ENCODE results near the gene EPN2.

The EPN2 gene

GRCh38 chr17:19312406-19312805 is 75.2 kb downstream of the EPN2 start:
- DNase-seq, result no peak

GRCh38 chr17:19313066-19313745 is 76.0 kb downstream of the EPN2 start:
- DNase-seq, result no peak

DNA sequence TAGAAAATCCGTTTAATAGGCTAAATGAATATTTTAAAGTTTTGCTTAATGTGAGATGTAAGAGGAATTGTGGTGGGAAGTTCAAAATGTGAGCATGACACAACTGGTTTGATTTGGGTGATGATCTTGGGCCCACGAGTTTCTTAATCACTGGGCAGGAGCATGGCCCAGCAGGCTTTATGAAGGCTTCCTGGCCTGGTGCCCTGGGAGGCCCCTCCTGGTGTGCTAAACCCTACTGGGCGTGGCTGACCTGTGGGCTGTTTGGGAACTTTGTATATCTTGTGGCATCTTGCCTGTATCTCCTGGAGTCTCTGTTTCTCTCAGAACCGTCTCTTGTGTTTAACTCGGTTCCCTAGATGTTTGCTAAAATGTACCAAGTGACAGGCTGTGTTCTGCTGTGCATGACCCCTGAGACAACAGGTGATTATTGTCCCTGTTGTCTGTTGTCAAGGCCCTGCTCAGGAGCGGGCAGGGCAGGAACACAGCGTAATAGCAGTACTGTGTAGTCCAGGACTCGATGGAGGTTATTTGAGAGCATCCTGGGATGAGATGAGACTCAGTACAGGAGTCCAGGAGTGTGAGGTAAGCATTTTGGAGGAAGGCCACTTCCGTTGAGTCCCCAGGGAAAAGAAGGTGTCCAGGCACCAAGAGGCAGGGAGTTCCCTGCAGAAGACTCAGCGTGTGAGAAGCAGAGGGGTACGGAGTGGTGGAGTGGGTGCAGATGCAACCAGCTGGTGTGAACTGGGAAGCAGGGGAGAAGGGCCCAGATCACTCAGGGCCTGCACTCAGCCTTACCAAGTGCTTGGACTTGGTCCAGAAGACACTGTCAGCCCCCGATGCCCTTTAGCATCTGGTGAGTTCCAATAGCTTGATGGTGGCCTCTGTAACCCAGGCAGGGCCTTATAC is 76.8 kb downstream of the EPN2 start:
- DNase-seq, result no peak

DNA sequence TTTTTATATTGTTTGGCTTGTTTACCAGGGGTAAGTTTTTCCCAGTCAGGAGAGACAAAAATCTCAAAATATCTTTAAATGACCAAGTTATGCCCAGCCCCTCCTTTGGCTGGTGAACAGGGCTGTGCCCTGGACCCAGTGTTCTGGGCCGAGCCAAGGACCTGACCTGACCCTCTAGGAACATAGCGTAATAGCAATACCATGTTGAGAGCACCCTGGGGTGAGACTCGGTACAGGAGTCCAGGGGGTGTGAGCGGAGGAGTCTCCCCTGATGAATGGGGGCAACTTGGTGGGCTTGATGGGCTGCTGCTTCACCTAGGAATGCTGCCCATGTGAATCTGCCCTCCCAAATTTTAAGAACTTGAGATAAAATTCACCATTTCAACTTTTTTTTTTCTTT is 77.9 kb downstream of the EPN2 start:
- DNase-seq, result no peak

DNA sequence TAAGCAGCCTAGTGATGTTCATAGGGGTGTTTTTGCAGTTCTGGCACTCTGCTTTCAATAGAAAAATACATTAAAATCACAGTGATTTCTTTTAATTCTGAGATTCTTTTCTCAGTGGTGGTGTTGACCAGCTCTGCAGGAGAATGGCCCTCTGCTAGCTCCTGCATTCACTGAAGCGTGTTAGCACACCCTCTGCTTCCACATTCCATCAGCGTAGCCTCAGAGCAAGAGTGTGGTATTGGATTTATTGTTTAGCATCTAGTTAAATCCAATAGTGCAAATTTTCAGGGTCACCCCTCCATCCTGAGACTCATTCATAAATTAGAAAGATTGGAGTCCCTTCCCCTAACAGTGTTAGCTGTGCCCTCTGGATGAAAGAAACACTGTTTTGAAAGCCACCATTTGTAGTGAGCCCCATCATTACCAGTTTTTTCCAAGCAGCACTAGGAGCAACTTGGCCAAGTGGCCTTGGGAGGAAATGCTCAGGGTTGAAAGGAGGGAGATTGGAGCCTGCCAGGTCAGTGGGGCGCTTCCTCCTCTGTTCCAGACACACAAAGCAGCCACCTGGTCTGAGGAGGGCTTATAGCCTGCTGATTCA is 79.7 kb downstream of the EPN2 start:
- DNase-seq, result no peak

DNA sequence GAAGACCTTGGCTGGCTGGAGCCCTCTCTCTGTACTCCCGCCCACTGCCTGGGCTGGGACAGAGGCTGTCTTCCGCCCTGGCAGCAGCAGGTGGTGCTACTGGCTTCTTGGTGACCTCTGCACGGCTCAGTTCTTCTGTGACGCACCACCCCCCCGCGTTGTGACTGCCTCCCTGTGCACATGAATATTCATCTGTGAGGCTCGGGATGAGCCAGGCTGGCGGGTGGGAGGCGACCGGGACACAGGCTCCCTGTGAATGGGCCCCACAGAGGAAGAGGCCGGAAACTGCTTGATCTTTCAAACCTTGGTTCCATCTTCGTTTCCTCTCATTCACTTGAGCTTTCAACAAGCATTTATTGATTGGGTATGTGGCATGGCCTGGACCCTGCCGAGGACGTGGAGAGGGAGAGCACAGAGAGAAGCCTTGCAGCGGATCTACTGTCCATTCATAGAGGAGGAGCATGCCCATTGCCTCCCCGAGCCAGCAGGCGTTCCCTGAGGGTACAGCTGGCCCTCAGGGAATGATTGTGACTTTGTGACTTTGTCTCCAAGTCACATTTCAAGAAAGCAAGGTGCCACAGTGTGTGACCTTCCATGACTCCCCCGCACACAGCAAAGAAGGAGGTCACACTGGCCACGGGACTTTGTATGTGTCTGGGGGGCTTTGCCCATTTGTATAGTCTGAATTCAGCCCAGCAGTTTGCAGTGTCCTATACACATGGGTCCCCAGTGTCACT is 80.4 kb downstream of the EPN2 start:
- peak; percentile 92 to 97 for DNase-seq

GRCh38 chr17:19318611-19319010 is 81.4 kb downstream of the EPN2 start:
- no peak for DNase-seq

DNA sequence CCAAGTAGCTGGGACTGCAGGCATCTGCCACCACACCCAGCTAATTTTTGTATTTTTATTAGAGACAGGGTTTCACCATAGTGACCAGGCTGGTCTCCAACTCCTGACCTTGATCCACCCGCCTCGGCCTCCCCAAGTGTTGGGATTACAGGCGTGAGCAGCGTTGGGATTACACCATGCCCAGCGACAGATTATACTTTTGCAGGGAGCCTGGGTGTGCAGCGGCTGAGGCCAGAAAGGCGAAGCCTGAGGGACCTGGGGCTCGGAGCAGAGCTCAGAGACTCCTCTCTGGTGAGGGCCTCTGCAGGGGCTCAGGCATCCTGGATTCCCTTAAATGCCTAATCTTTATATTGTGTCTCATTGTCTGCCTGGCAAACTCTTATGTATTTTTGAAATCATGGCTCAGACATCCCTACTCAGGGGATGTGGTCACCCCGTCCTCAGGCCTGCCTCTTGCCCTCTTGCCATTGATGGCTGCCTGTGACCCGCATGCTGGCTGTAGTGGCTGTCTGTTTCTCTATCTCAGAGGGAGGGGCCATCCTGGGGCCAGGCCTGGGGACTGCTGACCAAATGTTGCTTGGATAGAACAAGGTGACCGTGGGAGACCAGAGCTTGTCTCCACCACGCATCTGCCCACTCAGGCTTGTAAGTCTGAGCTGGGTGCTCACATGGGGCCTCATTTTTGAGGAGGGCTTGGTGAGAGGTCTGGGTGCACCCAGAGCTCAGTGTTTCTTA is 82.8 kb downstream of the EPN2 start:
- no peak for DNase-seq

DNA sequence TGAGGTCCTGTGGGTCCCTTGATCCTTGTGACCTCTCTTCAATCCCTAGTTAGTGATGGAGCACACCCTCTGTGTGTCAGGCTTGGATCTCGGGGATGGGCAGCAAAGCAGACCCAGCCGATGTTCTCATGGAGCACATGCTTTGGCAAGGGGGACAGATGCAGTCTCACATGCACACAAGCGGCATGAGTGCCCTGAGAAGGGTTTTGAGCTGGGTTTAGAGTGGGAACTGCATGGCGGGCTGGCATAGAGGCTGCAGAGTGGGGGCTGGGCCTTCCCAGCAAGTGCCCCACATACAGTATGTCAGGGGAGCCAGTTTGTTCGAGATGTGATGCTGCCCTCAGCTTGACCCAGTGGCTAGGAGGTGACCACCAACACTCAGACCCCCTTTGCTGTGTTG is 83.7 kb downstream of the EPN2 start:
- no peak for DNase-seq

- DNase-seq, result no peak
These were observed 84.4 kb downstream of the EPN2 start for GRCh38 chr17:19321481-19322128.

DNA sequence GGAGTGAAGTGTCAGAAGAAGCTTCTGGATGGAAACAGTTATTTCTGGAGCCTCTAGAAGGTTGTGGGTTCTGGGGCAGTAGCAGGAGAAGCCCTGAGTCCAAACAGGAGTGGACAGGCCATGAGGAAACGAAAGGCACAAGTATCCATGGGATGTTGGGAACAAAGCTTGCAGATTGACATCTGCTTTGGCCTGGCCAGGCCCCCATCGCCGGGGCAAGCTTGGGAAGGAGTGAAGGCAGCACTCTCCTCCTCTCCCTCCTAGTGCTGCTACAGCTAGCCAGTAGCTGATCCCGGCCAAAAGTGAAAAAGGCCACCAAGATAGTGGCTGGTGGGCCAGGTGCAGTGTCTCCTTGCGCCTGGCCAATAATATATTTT is 85.0 kb downstream of the EPN2 start:
- DNase-seq, result no peak

DNA sequence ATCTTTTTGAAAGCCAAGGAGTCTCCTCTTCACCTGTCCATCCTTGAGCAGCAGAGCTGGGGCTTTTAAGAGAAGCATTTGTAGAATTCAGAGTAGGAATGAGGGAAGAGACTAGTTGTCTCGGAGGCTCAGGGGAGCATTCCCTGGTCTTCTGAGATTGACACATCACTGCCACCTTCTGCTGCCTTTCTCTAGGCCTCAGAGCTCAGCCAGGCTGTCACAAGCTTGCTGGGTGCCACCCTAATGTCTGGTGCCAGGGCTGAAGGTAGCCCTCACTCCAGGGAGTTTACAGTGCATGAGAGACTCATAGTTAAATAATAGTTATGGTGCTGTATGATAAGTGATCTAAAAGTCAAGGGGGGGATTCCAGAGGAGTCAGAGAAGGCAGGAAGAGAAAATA is 85.7 kb downstream of the EPN2 start:
- DNase-seq, result no peak

DNA sequence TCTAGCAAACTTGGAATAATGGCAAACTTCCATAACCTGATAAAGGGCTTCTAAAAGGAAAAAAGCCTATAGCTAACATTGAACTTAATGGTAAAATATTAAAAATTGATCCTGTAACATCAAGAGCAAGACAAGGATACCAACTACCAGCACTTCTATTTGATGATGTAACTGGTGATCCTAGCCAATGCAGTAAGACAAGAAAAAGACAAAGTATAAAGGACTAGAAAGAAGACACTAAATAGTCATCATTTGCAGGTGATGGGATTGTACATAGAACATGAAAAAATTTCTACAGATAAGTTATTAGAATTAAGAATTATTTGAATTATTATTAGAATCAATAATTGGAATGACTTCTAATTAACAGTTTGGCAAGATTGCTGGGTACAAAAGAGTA is 88.4 kb downstream of the EPN2 start:
- no peak for DNase-seq

DNA sequence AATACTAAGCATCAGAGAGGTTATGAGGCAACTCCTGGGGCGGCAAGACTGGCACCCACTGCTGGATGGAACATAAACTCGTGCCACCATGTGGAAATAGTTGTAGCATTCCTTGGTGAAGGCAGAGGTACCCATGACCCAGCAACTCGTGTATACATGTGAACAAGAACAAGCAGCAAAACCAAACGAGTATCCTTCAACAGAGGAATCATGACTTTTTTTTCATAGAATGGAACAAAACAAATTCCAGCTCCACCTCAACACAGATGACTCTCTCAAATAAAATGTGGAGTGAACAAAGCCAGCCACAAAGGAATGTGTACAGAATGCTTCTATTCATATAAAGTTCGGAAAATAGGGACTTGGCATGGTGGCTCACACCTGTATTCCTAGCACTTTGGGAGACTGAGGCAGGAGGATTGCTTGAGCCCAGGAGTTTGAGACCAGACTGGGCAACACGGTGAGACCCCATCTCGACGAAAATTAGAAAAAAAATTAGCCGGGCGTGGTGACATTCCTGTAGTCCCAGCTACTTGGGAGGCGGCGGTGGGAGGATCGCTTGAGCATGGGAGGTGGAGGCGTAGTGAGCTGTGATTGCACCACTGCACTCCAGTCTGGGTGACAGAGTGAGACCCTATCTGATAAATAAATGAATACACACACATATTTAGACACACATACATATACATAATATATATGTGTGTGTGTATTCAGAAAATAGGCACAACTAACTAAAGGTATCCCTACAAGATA is 90.0 kb downstream of the EPN2 start:
- no peak for DNase-seq

DNA sequence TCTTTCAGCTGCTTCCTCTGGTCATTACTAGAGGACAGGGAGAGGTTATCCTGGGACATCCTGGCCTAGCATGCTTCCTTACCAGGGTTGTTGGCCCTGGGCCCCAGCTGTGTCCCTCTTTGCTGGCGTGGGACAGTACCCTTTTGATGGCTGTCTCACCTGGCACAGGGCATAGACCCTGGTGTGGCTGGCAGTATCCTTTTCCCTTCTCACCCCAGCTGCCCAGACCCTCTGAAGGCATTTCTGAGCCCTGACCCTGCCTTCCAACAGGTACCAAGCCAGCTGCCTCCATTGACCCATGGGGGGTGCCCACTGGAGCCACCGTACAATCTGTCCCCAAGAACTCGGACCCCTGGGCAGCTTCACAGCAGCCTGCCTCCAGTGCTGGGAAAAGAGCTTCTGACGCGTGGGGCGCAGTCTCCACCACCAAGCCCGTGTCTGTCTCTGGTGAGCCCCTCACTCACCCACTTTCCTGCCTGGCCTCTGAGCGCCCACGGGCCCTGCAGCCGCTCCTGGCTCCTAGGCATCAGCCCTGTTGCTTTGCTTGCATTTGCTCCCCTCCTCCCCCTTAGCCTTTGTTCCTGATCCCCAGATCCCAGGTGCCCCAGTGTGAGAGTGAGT is 91.4 kb downstream of the EPN2 start:
- DNase-seq, result no peak

GRCh38 chr17:19329136-19329535 is 92.0 kb downstream of the EPN2 start:
- no peak for DNase-seq

GRCh38 chr17:19329839-19330238 is 92.7 kb downstream of the EPN2 start:
- DNase-seq, result no peak

DNA sequence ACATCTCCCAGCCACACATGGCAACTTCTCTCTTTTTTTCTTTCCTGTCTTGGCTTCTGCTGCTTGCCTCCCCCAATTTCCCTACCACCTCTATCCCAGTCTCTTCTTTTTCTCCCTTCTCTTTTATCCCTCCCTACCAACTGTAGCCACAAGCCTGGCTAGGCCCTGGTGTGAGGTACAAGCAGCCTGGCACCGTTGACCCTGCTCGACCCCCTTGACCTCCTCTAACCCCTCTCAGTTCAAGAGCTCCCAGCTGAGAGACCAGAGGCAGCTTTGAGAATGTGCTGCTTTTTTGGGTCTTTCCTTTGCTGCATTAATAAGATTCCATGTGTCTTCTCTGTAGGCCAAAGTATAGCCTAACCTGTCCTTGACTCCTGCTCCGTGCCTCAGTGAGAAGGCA is 93.1 kb downstream of the EPN2 start:
- no peak for DNase-seq

DNA sequence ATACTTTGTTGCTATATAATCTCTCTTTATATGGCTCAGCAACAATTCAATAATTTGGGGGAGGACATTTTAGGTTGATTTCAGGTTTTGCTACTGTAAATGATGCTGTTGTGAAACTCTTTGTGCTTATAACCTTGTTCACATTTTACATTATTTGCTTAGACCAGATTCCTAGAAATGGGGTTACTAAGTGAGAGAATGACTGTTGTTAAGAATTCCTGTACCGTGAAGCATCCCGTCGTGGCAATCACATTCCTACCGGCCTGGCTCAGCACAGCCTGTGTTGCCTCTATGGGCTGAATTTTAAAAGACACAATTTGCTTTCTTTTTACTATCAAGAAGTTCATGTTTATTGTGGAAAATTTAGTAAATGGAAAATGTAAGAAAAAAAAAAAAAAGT is 94.0 kb downstream of the EPN2 start:
- DNase-seq, result no peak

DNA sequence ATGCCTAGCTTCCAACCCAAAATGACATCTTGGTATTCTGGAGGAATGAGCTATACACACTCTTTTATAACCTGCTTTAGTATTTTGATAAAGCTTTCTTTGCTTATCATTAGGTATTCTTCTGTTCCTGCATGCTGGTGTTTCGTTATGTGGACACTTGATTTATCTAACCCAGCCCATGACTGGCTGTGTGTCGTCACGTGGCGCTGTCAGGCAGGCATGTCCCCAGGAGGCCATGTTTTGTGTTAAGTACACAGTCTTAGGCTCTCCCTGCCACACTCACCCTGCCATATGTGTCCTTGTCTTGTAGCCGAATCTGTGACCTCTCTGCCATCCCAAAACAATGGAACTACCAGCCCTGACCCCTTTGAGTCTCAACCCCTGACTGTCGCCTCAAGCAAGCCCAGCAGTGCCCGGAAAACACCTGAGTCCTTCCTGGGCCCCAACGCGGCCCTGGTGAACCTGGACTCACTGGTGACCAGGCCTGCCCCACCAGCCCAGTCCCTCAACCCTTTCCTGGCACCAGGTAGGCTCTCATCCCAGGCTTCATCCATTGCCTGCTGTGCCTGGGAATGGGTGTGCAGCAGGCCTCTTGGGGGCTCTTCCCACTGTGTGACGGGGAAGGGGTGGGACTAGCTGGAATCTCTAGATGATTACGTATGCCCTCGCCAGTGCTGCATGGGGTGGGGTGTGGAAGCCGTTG is 94.5 kb downstream of the EPN2 start:
- no peak for DNase-seq
